Hematopoietic multipotent progenitor cell treated with erythropoietin and hydrocortisone succinate and interleukin-3 and kit ligand, for 17 days (in vitro differentiated cells): ENCODE results near the gene PTGS1.

ENCODE experiments used
- DNase-seq: peaks from one replicate; pipeline ENCODE4 v3.0.0-alpha.2; 2015; ENCODE audit warnings: low spot score

The PTGS1 gene

GRCh38 chr9:122374885-122375420, 4.1 kb downstream of the PTGS1 start:
- peak; percentile 33 for DNase-seq

- DNase-seq = no peak
These were observed 6.0 kb downstream of the PTGS1 start for GRCh38 chr9:122376796-122377195.

- no peak for DNase-seq
These were observed 6.7 kb downstream of the PTGS1 start for GRCh38 chr9:122377241-122378164.

DNA sequence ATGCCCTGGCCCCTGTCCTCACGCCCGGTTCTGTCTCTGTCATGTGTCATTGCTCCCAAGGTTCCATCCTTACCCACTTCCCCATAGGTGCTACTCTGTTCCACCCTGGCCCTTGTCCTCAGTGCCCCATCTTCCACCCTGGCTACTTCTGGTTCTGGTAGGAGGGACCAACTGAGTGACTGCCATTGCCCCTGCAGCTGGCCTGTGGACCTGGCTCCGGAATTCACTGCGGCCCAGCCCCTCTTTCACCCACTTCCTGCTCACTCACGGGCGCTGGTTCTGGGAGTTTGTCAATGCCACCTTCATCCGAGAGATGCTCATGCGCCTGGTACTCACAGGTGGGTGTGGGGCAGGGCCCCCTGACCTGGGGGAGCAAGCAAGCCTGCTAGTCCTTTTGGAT, 7.4 kb downstream of the PTGS1 start:
- no peak for DNase-seq

GRCh38 chr9:122379340-122379739, 8.5 kb downstream of the PTGS1 start:
- no peak for DNase-seq

DNA sequence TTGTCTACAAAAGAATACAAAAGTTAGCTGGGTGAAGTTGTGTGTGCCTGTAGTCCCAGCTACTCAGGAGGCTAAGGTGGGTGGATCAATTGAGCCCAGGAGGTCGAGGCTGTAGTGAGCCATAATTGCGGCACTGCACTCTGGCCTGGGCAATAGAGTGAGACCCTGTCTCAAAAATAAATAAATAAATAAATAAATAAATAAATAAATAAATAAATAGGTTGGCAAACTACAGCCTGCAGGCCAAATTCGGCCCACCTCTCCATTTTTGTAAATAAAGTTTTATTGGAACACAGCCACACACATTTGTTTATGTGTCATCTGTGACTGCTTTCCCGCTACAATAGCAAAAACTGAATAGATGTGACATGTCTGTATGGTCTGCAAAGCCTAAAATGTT, 9.5 kb downstream of the PTGS1 start:
- no peak for DNase-seq

GRCh38 chr9:122381206-122381950, 10.6 kb downstream of the PTGS1 start:
- DNase-seq = no peak

DNA sequence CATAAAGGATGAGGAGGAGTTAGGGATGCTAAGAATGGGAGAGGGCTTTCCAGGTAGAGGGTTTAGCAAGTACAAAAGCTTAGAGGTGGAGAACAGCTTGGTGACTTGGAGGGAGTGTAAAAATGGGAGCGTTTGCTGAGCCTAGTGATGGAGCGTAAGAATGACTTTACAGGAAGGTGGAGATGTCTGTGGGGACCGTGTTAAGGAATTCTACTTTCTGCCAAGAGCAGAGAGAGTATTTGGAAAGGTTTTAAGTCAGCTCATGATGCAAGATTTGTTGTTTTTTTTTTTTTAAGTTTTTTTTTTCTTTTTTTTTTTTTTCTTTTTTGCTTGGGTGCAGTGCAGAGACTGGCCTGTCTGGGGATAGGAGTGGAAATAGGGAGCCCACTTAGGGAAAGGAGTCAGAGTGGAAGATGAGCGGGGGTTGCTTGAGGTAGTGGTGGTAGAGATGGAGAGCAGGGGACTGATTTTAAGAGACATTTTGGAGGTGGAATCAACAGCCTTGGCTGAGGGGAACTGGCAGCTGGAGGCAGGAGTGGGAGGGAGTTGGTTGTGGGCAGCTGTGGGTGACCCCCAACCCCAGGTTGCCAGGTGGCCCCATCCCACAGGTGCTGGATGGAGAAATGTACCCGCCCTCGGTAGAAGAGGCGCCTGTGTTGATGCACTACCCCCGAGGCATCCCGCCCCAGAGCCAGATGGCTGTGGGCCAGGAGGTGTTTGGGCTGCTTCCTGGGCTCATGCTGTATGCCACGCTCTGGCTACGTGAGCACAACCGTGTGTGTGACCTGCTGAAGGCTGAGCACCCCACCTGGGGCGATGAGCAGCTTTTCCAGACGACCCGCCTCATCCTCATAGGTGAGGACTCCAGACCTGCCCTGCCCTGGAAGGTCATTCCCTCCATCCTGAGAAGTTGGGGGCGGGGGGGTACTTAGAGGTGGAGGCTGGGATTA, 12.4 kb downstream of the PTGS1 start:
- DNase-seq = no peak

GRCh38 chr9:122383992-122384461, 13.2 kb downstream of the PTGS1 start:
- no peak for DNase-seq

DNA sequence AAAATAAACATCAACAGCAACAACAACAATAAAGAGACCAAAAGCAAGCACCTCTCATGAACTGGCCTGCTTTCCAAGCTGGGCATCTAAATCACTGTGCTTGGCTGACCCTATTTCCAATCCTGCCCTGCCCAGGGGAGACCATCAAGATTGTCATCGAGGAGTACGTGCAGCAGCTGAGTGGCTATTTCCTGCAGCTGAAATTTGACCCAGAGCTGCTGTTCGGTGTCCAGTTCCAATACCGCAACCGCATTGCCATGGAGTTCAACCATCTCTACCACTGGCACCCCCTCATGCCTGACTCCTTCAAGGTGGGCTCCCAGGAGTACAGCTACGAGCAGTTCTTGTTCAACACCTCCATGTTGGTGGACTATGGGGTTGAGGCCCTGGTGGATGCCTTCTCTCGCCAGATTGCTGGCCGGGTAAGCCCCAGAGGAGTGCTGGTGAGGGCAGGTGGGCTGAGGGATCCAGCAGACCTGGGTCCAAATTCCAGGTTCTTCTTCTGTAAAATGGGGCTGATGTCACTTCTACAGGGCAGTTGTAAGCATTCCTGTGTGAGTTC, 15.6 kb downstream of the PTGS1 start:
- DNase-seq = no peak

DNA sequence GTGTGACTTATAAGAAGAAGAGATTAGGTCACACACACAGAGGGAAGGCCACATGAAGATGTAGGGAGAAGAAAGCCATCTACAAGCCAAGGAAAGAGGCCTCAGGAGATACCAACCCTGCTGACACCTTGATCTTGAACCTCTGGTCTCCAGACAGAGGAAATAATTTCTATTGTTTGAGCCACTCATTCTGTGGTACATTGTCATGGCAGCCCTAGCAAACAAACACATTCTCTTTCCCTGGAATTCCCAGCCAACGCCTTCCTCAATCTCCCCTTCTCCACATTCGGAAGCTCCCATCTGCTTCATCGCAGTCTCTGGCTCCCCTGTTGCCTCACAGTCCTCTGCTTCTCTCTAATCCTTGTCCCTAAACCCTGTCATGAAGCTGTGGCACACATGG, 16.7 kb downstream of the PTGS1 start:
- DNase-seq = no peak

GRCh38 chr9:122389195-122389594, 18.4 kb downstream of the PTGS1 start:
- no peak for DNase-seq

DNA sequence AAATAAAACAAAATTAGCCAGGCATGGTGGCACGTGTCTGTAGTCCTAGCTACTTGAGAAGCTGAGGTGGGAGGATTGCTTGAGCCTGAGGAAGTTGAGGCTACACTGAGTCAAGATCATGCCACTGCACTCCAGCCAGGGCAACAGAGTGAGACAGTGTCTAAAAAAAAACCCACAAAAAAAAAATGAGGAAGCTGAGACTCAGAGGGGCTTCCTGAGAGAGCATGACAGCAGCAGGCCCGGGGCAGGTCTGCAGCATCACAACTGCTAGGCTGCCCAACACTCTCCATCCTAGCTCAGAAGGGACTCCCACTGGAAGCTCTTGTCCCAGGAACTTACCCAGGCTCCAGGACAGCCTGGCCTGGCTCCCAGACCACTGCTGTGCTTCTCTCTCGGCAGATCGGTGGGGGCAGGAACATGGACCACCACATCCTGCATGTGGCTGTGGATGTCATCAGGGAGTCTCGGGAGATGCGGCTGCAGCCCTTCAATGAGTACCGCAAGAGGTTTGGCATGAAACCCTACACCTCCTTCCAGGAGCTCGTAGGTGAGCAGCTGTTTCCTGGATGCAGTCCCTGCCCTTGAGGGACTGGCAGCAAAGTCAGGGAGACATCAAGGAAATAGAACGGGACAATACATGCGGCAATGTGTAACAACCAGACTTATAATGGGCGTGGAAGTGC, 19.1 kb downstream of the PTGS1 start:
- no peak for DNase-seq

DNA sequence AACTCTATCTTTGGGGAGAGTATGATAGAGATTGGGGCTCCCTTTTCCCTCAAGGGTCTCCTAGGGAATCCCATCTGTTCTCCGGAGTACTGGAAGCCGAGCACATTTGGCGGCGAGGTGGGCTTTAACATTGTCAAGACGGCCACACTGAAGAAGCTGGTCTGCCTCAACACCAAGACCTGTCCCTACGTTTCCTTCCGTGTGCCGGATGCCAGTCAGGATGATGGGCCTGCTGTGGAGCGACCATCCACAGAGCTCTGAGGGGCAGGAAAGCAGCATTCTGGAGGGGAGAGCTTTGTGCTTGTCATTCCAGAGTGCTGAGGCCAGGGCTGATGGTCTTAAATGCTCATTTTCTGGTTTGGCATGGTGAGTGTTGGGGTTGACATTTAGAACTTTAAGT, 21.5 kb downstream of the PTGS1 start:
- no peak for DNase-seq

DNA sequence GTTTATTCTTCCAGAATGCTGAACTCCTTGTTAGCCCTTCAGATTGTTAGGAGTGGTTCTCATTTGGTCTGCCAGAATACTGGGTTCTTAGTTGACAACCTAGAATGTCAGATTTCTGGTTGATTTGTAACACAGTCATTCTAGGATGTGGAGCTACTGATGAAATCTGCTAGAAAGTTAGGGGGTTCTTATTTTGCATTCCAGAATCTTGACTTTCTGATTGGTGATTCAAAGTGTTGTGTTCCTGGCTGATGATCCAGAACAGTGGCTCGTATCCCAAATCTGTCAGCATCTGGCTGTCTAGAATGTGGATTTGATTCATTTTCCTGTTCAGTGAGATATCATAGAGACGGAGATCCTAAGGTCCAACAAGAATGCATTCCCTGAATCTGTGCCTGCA, 21.9 kb downstream of the PTGS1 start:
- DNase-seq = no peak

DNA sequence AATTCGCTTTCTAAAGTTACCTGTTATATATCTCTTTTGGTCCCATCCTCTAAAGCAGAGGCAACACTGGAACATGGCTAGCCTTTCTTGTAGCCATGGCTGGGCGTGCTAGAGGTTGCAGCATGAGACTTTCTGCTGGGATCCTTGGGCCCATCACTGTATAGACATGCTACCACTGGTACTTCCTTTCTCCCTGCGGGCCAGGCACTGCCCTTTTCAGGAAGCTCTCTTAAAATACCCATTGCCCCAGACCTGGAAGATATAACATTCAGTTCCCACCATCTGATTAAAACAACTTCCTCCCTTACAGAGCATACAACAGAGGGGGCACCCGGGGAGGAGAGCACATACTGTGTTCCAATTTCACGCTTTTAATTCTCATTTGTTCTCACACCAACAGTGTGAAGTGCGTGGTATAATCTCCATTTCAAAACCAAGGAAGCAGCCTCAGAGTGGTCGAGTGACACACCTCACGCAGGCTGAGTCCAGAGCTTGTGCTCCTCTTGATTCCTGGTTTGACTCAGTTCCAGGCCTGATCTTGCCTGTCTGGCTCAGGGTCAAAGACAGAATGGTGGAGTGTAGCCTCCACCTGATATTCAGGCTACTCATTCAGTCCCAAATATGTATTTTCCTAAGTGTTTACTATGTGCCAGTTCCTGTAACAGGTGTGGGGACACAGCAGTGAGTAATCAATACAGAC, 22.6 kb downstream of the PTGS1 start:
- no peak for DNase-seq

GRCh38 chr9:122394265-122395125, 23.7 kb downstream of the PTGS1 start:
- no peak for DNase-seq

GRCh38 chr9:122396614-122397148, 25.9 kb downstream of the PTGS1 start:
- DNase-seq = no peak

- DNase-seq = no peak
These were observed 26.9 kb downstream of the PTGS1 start for GRCh38 chr9:122397749-122398148.
